Smooth muscle cell (in vitro differentiated cells): ENCODE results near the gene TMEM119. TPM values are rescaled to one million over a fixed set of nuclear protein-coding genes. Genes with fewer than 3 reads are reported as not detected.

Experiments
- DNase-seq: peaks from one replicate; lab custom pipeline; 2025; ENCODE audit not compliant: unreplicated experiment; lab: John Stamatoyannopoulos, UW
- H2AFZ ChIP-seq: fragments of 200-600 bp; sonication (generic); 2 replicates; pipeline ENCODE4 v1.6.0; 2016; ENCODE audit warnings: antibody characterized with exemption, low read depth, mild to moderate bottlenecking
- H3F3A ChIP-seq: fragments of 200-600 bp; sonication (generic); 2 replicates; pipeline ENCODE4 v1.6.0; 2017; ENCODE audit warnings: antibody characterized with exemption, low read depth
- H3K27ac ChIP-seq: fragments of 200-600 bp; sonication (generic); 2 replicates; pipeline ENCODE4 v1.5.1; 2016; ENCODE audit warnings: low read depth, mild to moderate bottlenecking
- H3K27me3 ChIP-seq: fragments of 200-600 bp; sonication (generic); 2 replicates; pipeline ENCODE4 v1.6.1; 2016; ENCODE audit warnings: low read depth, mild to moderate bottlenecking
- H3K36me3 ChIP-seq: fragments of 200-600 bp; sonication (generic); 2 replicates; pipeline ENCODE4 v1.5.1; 2016; ENCODE audit warnings: low read depth
- H3K4me1 ChIP-seq: fragments of 200-600 bp; sonication (generic); 2 replicates; pipeline ENCODE4 v1.5.1; 2016; ENCODE audit warnings: low read depth
- H3K4me2 ChIP-seq: fragments of 200-600 bp; sonication (generic); 2 replicates; pipeline ENCODE4 v1.6.0; 2016; ENCODE audit warnings: mild to moderate bottlenecking
- H3K4me3 ChIP-seq: fragments of 200-600 bp; sonication (generic); 2 replicates; pipeline ENCODE4 v1.5.1; 2016; ENCODE audit warnings: mild to moderate bottlenecking
- H3K79me2 ChIP-seq: fragments of 200-600 bp; sonication (generic); 2 replicates; pipeline ENCODE4 v1.6.0; 2016; ENCODE audit warnings: low read depth, mild to moderate bottlenecking
- H3K9ac ChIP-seq: fragments of 200-600 bp; sonication (generic); 2 replicates; pipeline ENCODE4 v1.6.0; 2016; ENCODE audit warnings: low read depth
- H3K9me3 ChIP-seq: fragments of 200-600 bp; sonication (generic); replicated peaks from 2 replicates; pipeline ENCODE4 v1.5.1; 2016; ENCODE audit warnings: low read depth
- H4K20me1 ChIP-seq: fragments of 200-600 bp; sonication (generic); 2 replicates; pipeline ENCODE4 v1.6.0; 2016; ENCODE audit warnings: low read depth
- WGBS: methylation state at CpG from one replicate; pipeline ENCODE4 v1.1.7; 2016; ENCODE audit warnings: low lambda C conversion rate; 5-methylcytosine and 5-hydroxymethylcytosine counted together
- polyA plus RNA-seq: library from polyadenylated mRNA; unstranded; fragments of >200 nt; fragmentation: Nextera tagmentation; extraction: Ambion mirVana; gene quantifications from 2 replicates; pipeline ENCODE4 v1.2.1, GENCODE V29; 2016
- total RNA-seq: library from RNA; depleted of rRNA; stranded (reverse); fragments of >200 nt; gene quantifications from 2 replicates; pipeline ENCODE4 v1.2.3, GENCODE V29; 2014
- TF ChIP-seq, protein P1 (sequence below): fragments of 200-600 bp; sonication (generic); IDR thresholded peaks from 2 replicates; pipeline ENCODE4 v1.5.1; 2017; ENCODE audit warnings: borderline replicate concordance, mild to moderate bottlenecking, antibody characterized with exemption; ENCODE audit not compliant: insufficient read depth, poor library complexity, severe bottlenecking

Gene TMEM119
- total and polyA plus RNA-seq, 2 experiments from 2014 or later = 40.9 to 103 TPM

DNA sequence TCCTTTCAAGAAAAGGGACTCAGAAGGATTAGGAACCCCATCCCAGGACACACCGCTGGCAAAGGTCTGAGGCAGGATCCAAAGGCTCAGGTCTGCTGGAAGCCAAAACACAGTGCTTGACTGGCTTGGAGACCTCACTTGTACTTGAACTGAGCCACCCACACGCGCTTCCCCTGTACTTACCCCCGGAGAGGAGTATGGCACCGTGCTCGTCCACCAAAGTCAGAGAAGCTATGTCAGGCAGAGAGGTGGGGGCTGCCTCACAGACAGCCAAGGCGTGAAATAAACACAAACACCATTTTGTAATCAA lies 46.9 kb upstream of the TMEM119 start:
- Histone ChIP-seq H3K9me3 (no peaks in the 10 kb centered on the region), H3K27me3 (no peaks in the 10 kb centered on the region), H3K36me3 (peaks cover 10% of the 10 kb centered on the region), H3K4me2 (no peak overlapping the region), H3K4me3 (no peak overlapping the region), H3F3A (peaks cover 14% of the 10 kb centered on the region), H3K9ac (no peak overlapping the region), H2AFZ (no peak overlapping the region), H4K20me1 (no peaks in the 10 kb centered on the region), H3K4me1 (peaks cover 9% of the 10 kb centered on the region), H3K27ac (no peak overlapping the region), H3K79me2 (no peaks in the 10 kb centered on the region)
- TF ChIP-seq, protein P1, sequence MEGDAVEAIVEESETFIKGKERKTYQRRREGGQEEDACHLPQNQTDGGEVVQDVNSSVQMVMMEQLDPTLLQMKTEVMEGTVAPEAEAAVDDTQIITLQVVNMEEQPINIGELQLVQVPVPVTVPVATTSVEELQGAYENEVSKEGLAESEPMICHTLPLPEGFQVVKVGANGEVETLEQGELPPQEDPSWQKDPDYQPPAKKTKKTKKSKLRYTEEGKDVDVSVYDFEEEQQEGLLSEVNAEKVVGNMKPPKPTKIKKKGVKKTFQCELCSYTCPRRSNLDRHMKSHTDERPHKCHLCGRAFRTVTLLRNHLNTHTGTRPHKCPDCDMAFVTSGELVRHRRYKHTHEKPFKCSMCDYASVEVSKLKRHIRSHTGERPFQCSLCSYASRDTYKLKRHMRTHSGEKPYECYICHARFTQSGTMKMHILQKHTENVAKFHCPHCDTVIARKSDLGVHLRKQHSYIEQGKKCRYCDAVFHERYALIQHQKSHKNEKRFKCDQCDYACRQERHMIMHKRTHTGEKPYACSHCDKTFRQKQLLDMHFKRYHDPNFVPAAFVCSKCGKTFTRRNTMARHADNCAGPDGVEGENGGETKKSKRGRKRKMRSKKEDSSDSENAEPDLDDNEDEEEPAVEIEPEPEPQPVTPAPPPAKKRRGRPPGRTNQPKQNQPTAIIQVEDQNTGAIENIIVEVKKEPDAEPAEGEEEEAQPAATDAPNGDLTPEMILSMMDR = no peak
- 96% methylated on average over 7 of the region's 7 CpGs for WGBS
- DNase-seq = no peak

DNA sequence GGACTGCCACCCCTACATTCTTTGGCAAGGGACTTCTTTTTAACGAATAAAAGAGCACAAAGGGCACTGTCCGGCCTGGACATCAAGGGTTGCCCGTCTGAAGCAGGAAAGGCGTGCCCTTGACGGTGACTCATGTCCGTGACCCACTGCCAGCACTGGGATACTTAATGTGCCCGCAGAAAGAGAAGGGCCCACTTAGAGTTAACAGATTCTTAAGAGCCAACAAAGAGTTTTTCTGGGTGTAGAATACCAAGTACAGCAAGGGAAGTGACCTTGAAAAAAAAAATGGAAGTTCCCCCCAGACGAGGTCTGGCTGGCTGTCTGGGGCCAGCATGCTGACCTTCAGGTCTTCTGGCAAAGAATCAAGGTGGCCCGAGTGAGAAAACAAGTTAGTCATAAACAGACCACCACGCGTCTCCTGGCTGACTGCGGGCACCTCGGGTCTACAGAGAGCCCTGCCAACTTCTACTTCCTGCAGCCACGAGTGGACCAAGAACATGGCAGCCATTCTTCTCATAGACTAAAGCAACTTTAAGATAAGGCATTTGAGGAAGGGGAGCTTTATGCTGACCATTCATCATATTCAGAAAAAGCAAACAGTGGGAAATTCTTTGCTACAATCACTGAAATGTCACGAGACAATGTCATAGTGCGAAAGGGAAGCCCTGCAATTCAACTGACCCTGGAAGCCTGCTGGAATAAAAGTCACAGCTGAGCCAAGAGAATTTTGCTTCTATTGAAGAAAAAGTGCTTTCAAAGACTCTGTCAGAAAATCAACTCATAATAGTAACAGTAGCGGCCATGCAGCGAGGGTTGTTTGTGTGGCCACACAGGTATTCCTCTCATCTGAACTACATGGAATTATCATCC lies 46.3 kb upstream of the TMEM119 start:
- no peaks in the 10 kb centered on the region for H4K20me1 ChIP-seq
- no peak overlapping the region for H2AFZ ChIP-seq
- TF ChIP-seq, protein P1 = no peak
- H3K36me3 ChIP-seq = peaks cover 10% of the 10 kb centered on the region
- H3K4me1 ChIP-seq = peaks cover 9% of the 10 kb centered on the region
- no peak overlapping the region for H3K27ac ChIP-seq
- H3K27me3 ChIP-seq = no peaks in the 10 kb centered on the region
- no peaks in the 10 kb centered on the region for H3K79me2 ChIP-seq
- WGBS = 87% methylated on average over 18 of the region's 18 CpGs
- H3F3A ChIP-seq = peaks cover 10% of the 10 kb centered on the region
- no peaks in the 10 kb centered on the region for H3K9me3 ChIP-seq
- no peak for DNase-seq
- H3K4me2 ChIP-seq = no peak overlapping the region
- no peak overlapping the region for H3K9ac ChIP-seq
- H3K4me3 ChIP-seq = no peak overlapping the region

- Histone ChIP-seq H3K4me2 (no peak overlapping the region), H3K4me1 (peaks cover 12% of the 10 kb centered on the region)
Measured at GRCh38 chr12:108642899-108643654, 45.2 kb upstream of the TMEM119 start.

More at GRCh38 chr12:108642899-108643654, 45.2 kb upstream of the TMEM119 start:
- H2AFZ ChIP-seq = no peak overlapping the region
- TF ChIP-seq, protein P1 = no peak
- no peak overlapping the region for H3K27ac ChIP-seq
- H3K36me3 ChIP-seq = peaks cover 10% of the 10 kb centered on the region
- H3K4me3 ChIP-seq = no peak overlapping the region
- H3F3A ChIP-seq = peaks cover 4% of the 10 kb centered on the region
- WGBS = 93% methylated on average over 1 of the region's 1 CpG
- H3K79me2 ChIP-seq = no peaks in the 10 kb centered on the region
- H3K9me3 ChIP-seq = no peaks in the 10 kb centered on the region
- no peaks in the 10 kb centered on the region for H3K27me3 ChIP-seq
- H3K9ac ChIP-seq = no peak overlapping the region
- DNase-seq = no peak
- no peaks in the 10 kb centered on the region for H4K20me1 ChIP-seq
